HG02759 (cell line): Measurements from ENCODE around the gene GLP1R.

ENCODE experiments used
- ATAC-seq: cut with Tn5 transposase; IDR thresholded peaks from one replicate; pipeline ENCODE4 v1.9.1; 2021; ENCODE audit warnings: mild to moderate bottlenecking, moderate library complexity; ENCODE audit not compliant: unreplicated experiment

GLP1R gene

DNA sequence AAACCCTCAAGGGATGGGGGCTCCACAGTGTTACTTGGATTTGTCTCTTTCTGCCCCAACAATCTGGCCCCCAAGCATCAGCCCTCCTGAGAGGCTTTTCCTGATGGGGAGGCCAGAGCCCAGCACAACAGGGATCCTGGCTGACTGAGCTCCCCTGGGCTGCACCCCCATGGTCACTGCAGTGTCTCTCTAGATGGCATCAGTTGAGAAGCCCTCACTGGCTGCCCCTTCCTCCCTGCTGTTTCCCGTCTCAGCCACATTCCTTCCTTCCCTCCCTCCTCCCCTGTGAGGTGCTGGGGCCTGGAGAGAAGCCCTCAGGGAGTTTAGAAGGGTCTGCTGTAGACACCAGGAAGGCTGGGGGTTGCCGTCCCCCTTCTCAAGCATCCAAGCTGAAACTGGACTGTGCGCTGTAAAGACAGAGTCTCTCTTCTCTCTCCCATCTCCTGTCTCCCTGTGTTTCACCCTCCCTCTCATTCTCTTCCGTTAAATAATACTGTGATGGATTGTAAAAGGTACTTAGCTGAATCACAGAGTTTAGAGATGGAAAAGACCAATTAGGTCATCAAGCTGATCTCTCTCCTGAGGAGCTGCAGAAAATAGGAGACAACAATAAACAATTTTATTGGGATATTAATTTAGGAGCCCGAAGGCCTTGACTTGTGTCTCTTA lies 36.7 kb downstream of the GLP1R start:
- ATAC-seq = no peak

DNA sequence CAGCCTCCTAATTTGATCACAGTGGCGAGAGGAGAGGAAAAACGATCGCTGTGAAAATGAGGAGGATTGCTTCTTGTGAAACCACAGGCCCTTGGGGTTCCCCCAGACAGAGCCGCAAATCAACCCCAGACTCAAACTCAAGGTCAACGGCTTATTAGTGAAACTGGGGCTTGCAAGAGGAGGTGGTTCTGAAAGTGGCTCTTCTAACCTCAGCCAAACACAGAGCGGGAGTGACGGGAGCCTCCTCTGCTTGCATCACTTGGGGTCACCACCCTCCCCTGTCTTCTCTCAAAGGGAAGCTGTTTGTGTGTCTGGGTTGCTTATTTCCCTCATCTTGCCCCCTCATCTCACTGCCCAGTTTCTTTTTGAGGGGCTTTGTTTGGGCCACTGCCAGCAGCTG lies 37.7 kb downstream of the GLP1R start:
- no peak for ATAC-seq

DNA sequence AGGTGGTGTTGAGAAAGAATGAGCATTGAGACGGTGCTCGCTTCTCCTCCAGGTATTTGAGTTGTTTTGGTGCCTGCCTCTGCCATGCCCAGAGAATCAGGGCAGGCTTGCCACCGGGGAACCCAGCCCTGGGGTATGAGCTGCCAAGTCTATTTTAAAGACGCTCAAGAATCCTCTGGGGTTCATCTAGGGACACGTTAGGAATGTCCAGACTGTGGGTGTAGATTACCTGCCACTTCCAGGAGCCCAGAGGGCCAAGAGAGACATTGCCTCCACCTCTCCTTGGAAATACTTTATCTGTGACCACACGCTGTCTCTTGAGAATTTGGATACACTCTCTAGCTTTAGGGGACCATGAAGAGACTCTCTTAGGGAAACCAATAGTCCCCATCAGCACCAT lies 38.1 kb downstream of the GLP1R start:
- no peak for ATAC-seq

GRCh38 chr6:39087197-39087596 lies 38.6 kb downstream of the GLP1R start:
- ATAC-seq = no peak

DNA sequence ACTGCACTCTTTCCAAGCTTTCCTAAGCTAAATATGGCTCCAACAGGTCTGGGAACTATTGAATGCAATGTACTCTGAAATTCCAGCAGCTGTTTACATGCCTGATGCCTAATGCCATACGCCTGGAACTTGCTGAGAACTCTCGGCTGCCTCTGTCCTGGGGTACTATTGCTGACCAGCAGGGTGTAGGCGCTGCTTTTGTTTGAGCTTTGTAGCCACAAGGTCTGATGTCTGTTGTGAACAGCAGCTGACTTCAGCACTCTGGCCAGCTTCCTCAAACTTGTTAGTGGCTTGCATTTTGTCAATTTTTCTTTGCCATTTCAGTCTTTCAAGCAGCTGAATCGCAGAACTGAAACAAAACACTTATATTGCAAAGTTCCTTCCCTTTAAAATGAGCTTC lies 39.8 kb downstream of the GLP1R start:
- no peak for ATAC-seq

- no peak for ATAC-seq
Measured at GRCh38 chr6:39090036-39090435, 41.5 kb downstream of the GLP1R start.

DNA sequence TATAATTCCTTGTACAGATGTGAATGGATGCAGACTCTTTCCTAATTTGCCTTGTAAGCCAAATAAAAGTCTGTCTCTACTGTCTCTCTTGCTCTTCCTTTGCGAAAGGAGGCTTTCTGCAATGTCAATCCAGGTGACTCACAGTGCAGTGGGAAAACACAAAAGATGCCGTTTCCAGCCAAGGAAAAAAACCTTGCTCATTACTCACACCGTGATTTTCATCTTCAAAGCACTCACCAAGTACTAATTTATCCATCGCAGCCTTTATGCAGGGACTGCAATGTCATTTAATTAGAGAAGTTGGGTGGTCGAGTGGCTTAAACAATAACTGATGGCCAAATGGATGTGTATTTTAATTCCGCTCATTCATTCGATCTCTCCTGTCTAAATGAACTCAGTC lies 42.6 kb downstream of the GLP1R start:
- ATAC-seq = no peak

- no peak for ATAC-seq
Measured at GRCh38 chr6:39092124-39092523, 43.5 kb downstream of the GLP1R start.

- no peak for ATAC-seq
Measured at GRCh38 chr6:39093149-39093708, 44.6 kb downstream of the GLP1R start.

GRCh38 chr6:39095578-39095977 lies 47.0 kb downstream of the GLP1R start:
- no peak for ATAC-seq

DNA sequence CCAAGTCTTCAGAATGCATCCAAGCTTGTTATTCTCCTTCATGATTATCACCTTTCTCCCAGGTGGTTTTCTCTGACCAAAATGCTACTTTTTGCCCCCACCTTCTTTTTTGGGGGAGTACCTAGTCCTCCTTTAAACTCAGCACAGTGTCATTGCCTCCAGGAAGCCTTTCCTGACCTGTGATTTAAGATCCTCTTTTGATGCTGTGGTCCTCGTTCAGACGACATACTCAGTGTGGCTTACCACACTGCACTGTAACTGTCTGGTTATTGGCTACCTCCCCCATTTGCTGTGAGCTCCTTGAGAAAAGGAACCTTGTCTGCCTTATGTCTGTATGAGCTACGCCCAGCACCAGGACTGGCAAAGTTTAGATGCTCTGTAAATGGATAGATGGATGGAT lies 51.8 kb downstream of the GLP1R start:
- ATAC-seq = no peak

DNA sequence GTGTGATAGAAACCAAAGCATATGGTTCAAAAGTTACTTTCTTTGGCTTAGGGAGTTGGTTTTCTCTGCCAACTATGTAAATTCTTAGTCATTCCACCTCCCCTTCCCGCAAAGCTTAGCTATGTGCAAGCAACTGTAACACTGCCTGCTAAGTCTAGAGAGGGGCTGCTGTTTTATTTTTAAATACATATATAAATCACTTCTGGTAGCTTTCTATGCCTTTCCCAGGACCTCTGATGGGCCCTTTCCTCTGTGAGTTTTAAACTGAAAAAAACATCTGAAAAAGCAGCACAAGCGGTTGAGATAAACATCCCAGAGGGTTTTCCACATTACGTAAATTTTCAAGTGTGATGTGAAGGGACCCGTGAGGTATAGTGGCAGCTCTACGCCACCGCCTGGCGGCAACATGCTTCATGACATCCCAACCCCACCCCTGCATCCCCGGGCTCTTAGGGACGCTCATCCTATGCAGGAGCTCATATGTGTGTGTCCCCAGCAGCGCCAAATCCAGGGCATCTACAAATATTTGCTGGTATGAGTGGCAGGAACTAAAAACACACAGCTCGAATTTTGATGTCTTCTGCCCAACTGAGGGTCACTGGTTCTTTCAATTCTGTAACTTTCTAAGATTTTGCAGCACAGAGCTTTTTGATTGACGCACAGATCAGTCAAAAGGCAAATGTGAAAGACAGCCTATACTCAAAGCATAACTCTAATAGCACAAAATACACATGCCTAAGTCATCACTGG lies 53.7 kb downstream of the GLP1R start:
- ATAC-seq = no peak

DNA sequence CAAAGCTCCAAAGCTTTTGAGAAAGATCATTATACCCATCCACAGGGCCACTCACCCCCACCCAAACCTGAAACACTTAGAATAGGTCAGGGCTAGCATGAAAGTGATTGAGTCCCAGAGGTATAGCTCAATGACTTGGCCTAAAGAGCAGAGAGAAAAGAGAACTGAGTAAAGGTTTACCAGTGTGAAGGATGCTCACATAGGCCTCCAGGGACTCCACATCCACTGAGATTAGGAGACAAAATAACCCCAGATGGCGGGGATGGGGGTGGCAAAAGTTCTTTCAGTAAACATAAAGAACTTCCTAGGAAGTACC lies 54.2 kb downstream of the GLP1R start:
- no peak for ATAC-seq

- no peak for ATAC-seq
Measured at GRCh38 chr6:39104528-39104927, 55.9 kb downstream of the GLP1R start.

DNA sequence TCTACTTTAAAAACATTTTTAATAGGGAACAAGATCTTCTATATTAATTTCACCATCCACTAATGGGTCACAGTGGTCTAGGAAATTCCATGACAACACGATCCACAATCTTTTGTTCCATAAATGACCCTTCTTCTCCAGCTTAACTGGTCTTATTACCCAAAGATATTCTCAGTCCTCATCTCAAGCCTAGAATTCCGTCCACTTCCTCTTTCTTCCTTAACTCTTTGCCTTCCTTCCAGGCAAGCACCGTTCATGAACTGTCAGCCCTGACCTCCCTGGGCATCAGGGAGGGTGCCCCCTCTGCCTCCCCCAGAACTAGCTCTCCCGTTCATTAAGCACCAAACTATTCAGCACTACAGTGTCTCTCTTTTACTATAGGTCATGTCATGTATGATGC lies 58.5 kb downstream of the GLP1R start:
- no peak for ATAC-seq

DNA sequence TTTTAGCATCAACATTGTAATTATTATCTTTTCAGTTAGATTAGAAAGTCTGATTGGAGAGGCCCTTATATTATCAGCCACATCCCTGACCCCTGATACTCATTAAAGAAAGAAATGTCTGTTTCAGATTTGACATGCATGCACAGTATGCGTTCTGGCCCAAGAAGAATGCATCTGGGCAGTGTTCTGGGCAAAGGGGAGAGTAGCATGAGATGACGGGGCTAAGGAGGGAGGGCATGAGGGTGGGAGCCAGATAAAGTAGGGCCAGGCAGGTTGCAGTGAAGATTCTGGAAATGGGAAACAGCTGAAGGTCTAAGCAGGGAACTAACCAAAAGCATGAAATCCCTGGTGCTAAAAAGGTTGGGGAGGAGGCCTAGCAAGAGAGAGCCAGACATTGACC lies 59.1 kb downstream of the GLP1R start:
- no peak for ATAC-seq

DNA sequence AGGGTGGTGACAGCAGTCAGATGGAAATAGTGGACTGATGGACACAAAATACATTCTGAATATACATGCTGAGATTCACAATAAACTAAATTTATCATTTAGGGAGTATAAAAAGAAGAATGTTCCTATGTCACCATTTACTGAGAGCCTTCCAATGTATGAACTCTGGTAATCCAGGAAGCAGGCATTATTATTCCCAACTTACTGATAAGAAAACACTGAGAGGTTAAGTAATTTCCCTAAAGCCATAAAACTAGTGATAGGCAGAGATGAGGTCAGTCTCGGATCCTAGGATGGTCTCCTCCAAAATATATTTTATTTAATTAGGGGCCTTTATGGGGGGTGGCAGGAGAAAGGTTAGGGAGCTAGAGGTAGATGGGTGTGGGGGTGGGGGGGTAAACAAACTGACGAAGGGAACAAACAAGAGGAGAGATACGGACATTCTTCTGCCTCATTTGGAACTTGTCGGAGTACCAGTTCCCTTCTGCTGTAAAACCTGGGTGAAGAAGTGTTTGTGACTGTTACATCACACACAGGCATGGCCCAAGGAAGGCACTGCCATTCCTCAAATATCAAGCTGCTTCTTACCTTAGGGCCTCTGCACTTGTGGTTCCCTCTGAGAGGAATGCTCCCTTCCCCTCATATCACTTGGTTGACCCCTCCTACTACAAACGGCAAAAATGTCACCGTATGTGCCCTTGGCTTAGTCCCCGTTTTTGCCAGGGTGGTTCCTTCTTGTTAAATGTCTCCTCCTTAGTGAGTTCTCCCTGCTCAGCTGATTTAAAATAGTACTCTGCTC lies 59.7 kb downstream of the GLP1R start:
- ATAC-seq = no peak

GRCh38 chr6:39111280-39111679 lies 62.7 kb downstream of the GLP1R start:
- no peak for ATAC-seq

- no peak for ATAC-seq
Measured at GRCh38 chr6:39113788-39114187, 65.2 kb downstream of the GLP1R start.

DNA sequence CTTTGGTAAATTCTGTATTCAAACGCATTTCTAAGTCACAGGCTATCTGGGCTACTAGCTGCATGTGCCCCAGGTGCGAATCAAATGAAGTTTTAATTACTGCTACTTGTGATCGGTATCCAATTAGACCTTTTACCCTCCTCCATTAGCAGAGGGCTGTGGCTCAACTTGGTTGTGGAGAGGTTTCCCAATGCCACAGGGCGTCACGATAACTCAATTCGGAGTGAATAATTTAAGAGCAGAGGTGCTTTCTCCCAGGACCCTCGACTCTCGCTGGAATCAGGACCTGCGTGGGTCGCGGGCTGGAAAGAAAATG lies 65.8 kb downstream of the GLP1R start:
- peak; percentile 10 for ATAC-seq

GRCh38 chr6:39114704-39115599 lies 66.4 kb downstream of the GLP1R start, which contains the start of gene SAYSD1:
Gene SAYSD1 (minus strand): TSS chr6:39115186. CDS start chr6:39115089, 97 bp downstream.
- ATAC-seq = peak; percentile 92
